AG09319 (cell line): ENCODE results near the gene ATRNL1.

Experiments used
- DNase-seq: peaks from one replicate; pipeline ENCODE4 v3.0.0-alpha.2; 2010; ENCODE audit warnings: low read depth; ENCODE audit errors: extremely low read depth
- CTCF ChIP-seq: IDR thresholded peaks from 2 replicates; pipeline ENCODE4 v1.5.1; 2011; ENCODE audit warnings: low read depth, mild to moderate bottlenecking, inconsistent platforms, low read length, moderate library complexity

The ATRNL1 gene

DNA sequence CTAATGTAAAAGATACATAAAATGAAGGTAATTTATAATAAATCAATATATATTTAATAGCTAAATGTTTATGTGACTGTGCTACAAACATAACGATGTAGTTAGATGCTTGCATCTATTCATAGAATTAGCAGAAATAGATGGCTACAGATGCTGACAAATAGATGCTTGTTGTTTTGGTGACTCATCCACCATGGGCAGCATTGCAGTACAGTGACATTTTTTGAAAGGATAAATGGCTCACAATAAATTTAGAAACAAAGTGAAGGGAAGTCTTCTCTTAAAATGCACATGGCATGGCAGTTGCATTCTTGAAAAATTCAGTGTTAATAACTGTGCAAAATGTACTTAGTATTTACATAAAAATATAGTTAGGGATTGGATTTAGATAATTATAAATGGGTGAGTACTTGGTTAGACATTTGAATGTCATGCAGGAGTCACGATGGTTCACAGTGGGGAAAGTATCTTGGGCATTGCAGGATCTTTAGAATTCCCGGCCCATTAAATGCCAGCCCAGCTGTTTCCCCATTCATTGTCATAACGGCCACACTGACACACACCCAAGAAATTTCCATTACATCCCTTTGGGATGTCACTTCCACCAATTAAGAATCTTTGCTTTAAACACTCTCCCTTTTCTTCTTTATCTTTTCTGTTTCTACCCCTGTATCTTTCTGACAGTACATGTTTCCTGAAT, 564.1 kb downstream of the ATRNL1 start:
- no peak for TF ChIP-seq CTCF

DNA sequence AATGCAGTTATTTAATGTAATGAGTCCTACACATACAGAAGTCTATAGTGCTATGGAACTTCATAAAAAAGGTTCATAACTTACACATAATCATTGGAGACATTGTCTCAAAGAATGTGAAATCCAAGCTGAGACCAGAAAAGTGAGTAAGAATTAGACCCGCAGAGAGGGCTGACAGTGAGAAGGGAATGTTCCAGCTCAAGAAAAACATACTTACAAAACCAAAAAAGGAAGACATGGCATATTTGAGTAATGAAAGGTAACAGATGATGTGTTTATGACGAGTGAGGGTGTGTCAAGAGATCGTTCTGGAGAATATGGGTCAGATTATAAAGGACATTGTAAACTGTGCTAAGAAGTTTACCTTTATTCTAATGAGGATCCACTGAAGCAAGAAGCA, 566.5 kb downstream of the ATRNL1 start:
- TF ChIP-seq CTCF: no peak

More for the DNA sequence above, 564.1 kb downstream of the ATRNL1 start:
- DNase-seq: no peak

DNA sequence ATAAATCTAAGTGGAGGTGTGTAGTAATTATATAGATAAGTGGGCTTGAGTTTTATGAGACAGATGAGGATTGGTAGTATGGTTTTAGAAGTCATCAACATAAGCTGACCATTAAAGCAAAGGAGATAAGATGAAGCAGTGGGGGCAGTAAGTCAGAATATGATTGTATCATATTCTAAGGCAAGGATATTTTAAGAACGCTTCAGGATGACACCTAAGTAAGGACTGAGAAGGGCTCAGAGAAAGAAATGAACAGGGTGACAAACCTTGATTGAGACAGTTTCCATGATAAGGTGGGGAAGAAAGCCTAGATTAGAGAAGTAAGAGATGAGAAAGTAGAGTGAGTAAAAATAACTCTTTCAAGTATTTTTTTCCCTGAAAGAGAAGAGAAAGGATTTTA, 567.2 kb downstream of the ATRNL1 start:
- no peak for TF ChIP-seq CTCF
- DNase-seq: no peak

More for the DNA sequence above, 566.5 kb downstream of the ATRNL1 start:
- DNase-seq: no peak

- no peak for TF ChIP-seq CTCF
- no peak for DNase-seq
Measured at GRCh38 chr10:115662422-115662821, 569.3 kb downstream of the ATRNL1 start.

- DNase-seq: no peak
- TF ChIP-seq CTCF: no peak
Measured at GRCh38 chr10:115665549-115665948, 572.4 kb downstream of the ATRNL1 start.

GRCh38 chr10:115674496-115674895, 581.3 kb downstream of the ATRNL1 start:
- no peak for TF ChIP-seq CTCF
- DNase-seq: no peak

DNA sequence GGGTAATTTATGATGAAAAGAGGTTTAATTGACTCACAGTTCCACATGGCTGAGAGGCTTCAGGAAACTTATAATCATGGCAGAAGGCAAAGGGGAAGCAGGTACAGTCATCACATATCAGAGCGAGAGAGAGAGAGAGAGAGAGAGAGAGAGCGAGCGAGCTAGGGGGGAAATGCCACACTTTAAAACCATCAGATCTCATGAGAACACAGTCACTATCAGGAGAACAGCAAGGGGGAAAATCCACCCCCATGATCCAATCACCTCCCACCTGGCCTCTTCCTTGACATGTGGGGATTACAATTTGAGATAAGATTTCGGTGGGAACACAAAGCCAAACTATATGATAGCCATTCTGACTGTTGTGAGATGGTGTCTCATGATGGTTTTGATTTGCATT, 603.6 kb downstream of the ATRNL1 start:
- DNase-seq: no peak

More for the DNA sequence above, 603.6 kb downstream of the ATRNL1 start:
- no peak for TF ChIP-seq CTCF
